Rectal smooth muscle tissue (tissue), 1 donor: ENCODE data around the gene SLC6A4.

ENCODE experiments used
- H3K27ac ChIP-seq: one replicate; pipeline ENCODE4 v1.7.0; 2013; ENCODE audit warnings: low read depth, low read length, inconsistent platforms
- H3K27me3 ChIP-seq: one replicate; pipeline ENCODE4 v1.7.0; 2013; ENCODE audit warnings: low read length; ENCODE audit not compliant: control insufficient read depth, insufficient read depth
- H3K36me3 ChIP-seq: one replicate; pipeline ENCODE4 v1.7.0; 2013; ENCODE audit warnings: low read length; ENCODE audit not compliant: control insufficient read depth, insufficient read depth
- H3K4me1 ChIP-seq: one replicate; pipeline ENCODE4 v1.7.0; 2013; ENCODE audit warnings: low read length; ENCODE audit not compliant: control insufficient read depth, insufficient read depth
- H3K4me3 ChIP-seq: one replicate; pipeline ENCODE4 v1.7.0; 2013; ENCODE audit warnings: low read length
- H3K9ac ChIP-seq: one replicate; pipeline ENCODE4 v1.7.0; 2013; ENCODE audit warnings: low read length

The SLC6A4 gene

DNA sequence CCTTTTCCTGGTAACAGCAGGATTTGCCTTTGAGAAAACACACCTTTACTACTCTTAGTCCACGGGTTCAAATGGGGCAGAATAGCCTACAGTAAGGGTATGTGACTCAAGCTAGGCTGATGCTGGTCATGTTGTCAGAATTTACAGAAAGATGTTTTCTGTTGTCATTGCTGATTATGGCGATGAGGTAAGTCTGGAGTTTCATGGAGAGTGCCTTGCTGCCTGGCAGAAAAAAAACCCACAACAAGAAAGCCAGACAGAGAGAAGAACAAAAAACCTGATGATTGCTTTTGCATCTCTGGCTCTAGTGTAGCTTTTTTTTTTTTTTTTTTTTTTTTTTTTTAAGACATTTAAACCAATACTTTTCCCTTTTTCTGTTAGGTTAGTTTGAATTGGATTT lies 47.9 kb downstream of the SLC6A4 start:
- Histone ChIP-seq H3K27me3 (no peaks in the 10 kb centered on the region), H3K4me1 (no peaks in the 10 kb centered on the region), H3K4me3 (no peak overlapping the region), H3K36me3 (peaks cover 8% of the 10 kb centered on the region), H3K27ac (no peak overlapping the region), H3K9ac (no peak overlapping the region)

DNA sequence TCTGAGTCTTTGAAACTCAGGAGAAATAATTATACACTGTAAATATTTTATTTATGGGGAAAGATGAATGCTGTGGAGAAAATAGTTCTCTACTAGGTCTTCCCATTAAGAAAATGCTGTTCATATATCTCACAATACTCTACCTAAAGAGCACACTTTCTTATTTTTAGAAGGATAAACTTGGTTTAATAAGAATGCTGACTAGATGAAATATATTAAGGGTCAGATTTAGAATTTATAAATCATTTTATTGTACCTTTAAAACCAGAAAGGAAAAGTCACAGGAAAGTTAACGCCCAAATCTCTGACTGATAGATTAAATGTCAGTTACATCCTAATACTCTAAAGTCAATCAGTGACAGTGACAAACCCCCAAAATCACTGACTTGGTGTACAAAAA lies 48.7 kb downstream of the SLC6A4 start:
- H3K4me3 ChIP-seq, result no peak overlapping the region
- H3K27ac ChIP-seq, result no peak overlapping the region
- no peak overlapping the region for H3K9ac ChIP-seq
- no peaks in the 10 kb centered on the region for H3K27me3 ChIP-seq
- peaks cover 8% of the 10 kb centered on the region for H3K36me3 ChIP-seq
- H3K4me1 ChIP-seq, result no peaks in the 10 kb centered on the region

DNA sequence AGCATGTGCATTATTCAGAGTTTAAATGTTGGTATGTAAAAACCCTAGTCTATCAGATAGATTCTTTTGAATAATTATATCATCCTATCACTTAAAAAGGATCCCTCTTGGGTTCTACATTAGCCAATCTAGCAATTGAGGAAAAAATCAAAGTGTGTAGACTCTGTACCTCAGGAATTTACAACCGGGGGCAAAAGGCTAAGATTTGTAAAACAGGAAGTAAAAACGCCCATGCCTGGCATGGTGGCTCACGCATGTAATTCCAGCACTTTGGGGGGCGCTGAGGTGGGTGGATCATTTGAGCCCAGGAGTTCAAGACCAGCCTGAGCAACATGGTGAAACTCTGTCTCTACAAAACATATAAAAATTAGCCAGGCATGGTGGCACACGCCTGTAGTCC lies 58.6 kb downstream of the SLC6A4 start:
- H3K36me3 ChIP-seq, result peaks cover 5% of the 10 kb centered on the region
- no peaks in the 10 kb centered on the region for H3K27me3 ChIP-seq
- H3K4me3 ChIP-seq, result no peak overlapping the region
- no peak overlapping the region for H3K9ac ChIP-seq
- no peaks in the 10 kb centered on the region for H3K4me1 ChIP-seq
- H3K27ac ChIP-seq, result no peak overlapping the region

DNA sequence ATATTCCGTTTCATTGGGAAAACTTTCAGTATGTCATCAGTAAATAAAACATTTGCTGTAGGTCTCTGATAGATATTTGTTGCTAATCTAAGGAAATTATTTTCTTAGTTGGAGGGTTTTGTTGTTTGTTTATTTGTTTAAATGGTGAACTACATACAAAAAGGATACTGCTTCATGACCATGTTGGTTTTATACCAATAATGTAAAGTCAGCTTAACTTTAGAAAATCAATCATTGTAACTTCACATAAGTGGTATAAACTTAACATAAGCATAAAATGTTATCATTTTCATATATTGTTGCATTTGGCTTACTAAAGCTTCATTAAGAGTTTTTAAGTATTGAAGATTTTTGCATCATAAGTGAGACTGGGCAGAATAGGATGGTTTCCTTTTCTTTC lies 60.9 kb downstream of the SLC6A4 start:
- H3K4me3 ChIP-seq, result no peak overlapping the region
- H3K27ac ChIP-seq, result no peak overlapping the region
- H3K27me3 ChIP-seq, result no peaks in the 10 kb centered on the region
- no peaks in the 10 kb centered on the region for H3K36me3 ChIP-seq
- no peak overlapping the region for H3K9ac ChIP-seq
- no peaks in the 10 kb centered on the region for H3K4me1 ChIP-seq

DNA sequence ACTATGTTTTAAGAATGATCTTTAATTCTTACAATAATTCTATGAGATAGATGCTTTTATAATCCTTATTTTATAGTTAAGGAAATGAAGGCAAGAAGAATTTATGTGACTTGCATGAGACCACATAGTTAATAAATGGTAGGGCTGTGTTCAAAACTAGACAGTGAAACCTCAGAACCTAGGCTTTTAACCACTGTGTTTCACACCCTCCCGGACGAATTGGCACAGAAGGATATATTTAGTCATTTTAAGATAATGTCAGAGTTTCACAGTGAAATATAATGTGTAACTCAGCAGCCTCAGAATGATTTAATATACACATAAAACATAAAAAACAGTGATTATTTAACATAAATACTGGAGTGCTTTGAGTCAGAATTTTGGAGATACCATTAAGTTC lies 61.8 kb downstream of the SLC6A4 start:
- no peaks in the 10 kb centered on the region for H3K27me3 ChIP-seq
- H3K36me3 ChIP-seq, result no peaks in the 10 kb centered on the region

DNA sequence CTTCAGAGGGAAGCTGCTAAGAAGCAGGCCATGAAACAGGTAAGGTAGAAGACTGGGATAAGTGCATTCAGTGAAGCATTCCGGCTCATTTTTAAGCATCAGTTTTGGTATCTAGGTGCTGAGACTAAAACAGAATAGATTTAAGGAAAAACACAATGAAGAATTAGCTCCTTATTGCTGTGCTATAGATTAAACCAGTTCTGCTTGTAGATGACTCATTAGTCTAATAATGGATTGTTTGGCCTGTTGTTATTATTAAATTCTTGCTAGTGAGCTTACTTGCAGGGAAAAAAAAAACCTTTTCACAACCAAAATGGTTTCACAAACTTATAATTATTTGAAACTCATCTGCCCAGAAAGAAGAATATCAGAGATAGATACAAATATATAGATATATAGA lies 62.9 kb downstream of the SLC6A4 start:
- H3K4me1 ChIP-seq, result no peaks in the 10 kb centered on the region
- no peak overlapping the region for H3K27ac ChIP-seq
- H3K9ac ChIP-seq, result no peak overlapping the region
- no peaks in the 10 kb centered on the region for H3K36me3 ChIP-seq
- H3K27me3 ChIP-seq, result no peaks in the 10 kb centered on the region
- no peak overlapping the region for H3K4me3 ChIP-seq

More for the DNA sequence above, 61.8 kb downstream of the SLC6A4 start:
- H3K9ac ChIP-seq, result no peak overlapping the region
- no peaks in the 10 kb centered on the region for H3K4me1 ChIP-seq
- H3K4me3 ChIP-seq, result no peak overlapping the region
- H3K27ac ChIP-seq, result no peak overlapping the region

DNA sequence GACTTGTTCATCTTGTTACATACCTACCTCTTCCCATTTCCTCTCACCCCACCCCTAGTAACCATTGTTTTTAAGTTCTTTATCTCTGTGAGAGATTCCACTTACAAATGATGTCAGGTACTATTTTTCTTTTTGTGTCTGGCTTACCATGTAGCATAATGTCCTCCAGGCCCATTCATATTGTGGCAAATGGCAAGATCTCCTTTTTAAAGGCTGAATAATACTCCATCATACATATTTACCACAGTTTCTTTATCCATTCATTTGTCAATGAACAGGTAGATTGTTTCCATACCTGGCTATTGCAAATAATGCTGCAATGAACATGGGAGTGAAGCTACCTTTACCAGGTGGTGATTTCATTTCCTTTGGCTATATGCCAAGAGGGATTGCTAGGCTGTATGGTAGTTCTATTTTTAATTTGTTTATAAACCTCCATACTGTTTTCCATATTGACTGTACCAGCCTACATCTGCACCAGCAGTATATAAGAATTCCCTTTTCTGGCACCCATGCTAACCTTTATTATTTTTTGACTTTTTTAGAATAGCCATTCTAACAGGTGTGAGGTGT lies 65.0 kb downstream of the SLC6A4 start:
- Histone ChIP-seq H3K27me3 (no peaks in the 10 kb centered on the region), H3K4me3 (no peak overlapping the region), H3K9ac (no peak overlapping the region), H3K27ac (no peak overlapping the region), H3K36me3 (no peaks in the 10 kb centered on the region), H3K4me1 (no peaks in the 10 kb centered on the region)

DNA sequence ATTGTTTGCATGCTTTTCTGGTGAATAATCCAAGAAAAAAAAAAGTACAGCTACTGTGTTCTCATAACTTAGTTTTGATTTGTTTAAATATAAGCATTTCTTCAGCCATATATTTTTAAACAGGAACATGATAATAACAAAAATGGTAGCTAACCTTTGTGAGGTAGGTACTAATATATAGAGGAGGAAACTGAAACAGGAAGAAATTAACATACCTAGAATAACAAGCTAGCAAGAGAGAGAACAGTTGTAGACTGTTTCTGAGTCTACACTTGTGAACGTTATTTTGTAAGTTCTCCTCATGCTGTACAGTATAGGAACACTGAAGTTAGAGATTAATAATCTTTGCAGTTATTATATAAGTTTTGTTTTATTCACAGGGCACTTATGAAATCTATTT lies 69.5 kb downstream of the SLC6A4 start:
- Histone ChIP-seq H3K36me3 (no peaks in the 10 kb centered on the region), H3K27ac (no peak overlapping the region), H3K4me1 (no peaks in the 10 kb centered on the region), H3K27me3 (no peaks in the 10 kb centered on the region), H3K9ac (no peak overlapping the region), H3K4me3 (no peak overlapping the region)

DNA sequence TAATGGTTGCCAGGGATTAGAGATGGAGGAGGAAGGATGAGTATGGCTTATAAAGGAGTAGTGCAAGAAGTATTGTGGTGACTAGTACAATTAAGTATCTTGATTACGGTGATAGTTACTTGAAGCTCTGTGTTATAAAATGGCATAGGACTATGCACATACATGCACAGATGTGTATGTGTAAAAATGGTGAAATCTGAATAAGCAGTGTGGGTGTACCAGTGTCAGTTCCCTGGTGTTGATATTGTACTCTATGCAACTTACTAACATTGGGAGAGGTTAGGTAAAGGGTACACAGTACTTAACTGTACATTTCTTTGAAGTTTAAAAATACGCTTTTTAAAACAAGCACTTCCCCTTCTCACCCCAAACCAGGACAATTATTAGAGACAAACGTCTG lies 70.3 kb downstream of the SLC6A4 start:
- no peak overlapping the region for H3K27ac ChIP-seq
- H3K36me3 ChIP-seq, result no peaks in the 10 kb centered on the region
- H3K4me1 ChIP-seq, result no peaks in the 10 kb centered on the region
- no peaks in the 10 kb centered on the region for H3K27me3 ChIP-seq
- H3K4me3 ChIP-seq, result no peak overlapping the region
- no peak overlapping the region for H3K9ac ChIP-seq

DNA sequence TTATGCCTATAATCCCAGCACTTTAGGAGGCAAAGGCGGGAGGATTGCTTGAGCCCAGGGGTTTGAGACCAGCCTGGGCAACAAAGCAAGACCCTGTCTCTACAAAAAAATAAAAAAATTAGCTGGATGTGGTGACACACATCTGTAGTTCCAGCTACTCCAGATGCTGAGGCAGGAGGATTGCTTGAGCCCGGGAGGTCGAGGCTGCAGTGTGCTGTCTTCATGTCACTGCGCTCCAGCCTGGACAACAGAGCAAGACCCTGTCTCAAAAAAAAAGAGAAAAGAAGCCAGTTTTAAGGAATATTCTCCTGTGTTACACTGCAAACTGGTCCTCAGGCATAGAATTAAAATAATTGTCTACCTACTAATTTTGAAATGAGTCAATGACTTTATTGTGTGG lies 71.0 kb downstream of the SLC6A4 start:
- Histone ChIP-seq H3K27me3 (no peaks in the 10 kb centered on the region), H3K4me3 (no peak overlapping the region), H3K9ac (no peak overlapping the region), H3K27ac (no peak overlapping the region), H3K36me3 (no peaks in the 10 kb centered on the region), H3K4me1 (no peaks in the 10 kb centered on the region)

DNA sequence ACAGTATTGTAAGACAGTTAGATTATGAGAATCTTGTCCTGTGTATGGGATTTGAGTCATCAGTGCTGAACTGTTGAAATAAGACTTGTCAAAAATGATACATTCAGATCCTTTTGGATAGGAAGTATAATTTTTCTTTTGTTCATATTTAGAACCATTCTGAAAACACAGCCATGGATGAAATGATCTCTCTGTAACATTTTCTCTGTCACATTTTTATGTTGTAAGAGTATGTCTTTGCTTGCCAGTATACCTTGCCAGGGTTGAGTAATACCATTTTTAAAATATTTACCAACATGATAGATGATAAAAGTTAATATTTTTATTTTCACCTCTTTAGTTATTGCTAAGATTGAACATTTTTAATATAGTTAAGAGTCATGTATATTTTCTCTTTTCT lies 73.9 kb downstream of the SLC6A4 start:
- H3K9ac ChIP-seq, result no peak overlapping the region
- H3K27ac ChIP-seq, result no peak overlapping the region
- no peaks in the 10 kb centered on the region for H3K4me1 ChIP-seq
- H3K4me3 ChIP-seq, result no peak overlapping the region
- H3K27me3 ChIP-seq, result no peaks in the 10 kb centered on the region
- H3K36me3 ChIP-seq, result peaks cover 2% of the 10 kb centered on the region

DNA sequence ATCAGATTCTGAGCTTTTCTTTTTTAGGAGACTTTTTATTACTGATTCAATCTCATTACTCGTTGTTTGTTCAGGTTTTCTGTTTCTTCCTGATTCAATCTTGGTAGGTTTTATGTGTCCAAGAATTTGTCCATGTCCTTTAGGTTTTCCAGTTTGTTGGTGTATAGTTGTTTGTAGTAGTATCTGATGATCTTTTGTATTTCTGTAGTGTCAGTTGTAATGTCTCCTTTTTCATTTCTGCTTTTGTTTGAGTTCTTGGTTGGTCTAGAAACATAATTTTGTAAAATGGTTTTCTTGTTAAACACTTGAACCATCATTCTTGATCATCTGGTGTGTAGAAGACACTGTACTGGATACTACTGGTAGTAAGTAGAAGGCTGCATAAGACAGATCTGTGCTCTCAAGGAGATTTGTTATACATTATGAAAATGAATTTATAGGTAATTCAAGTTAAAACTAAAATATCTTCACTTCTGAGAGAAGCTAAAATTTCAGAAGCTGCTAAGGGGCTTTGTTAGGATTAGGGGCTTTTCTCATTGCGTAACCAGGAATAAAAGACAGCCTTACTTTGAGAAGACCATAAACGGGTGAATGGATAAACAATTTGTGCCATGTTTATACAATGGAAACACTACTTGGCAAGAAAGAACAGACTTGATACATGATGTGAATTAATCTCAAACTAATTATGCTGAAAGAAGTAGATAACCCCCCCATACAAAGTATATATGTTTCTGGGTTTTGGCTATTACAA lies 74.9 kb downstream of the SLC6A4 start:
- no peaks in the 10 kb centered on the region for H3K27me3 ChIP-seq
- H3K4me1 ChIP-seq, result no peaks in the 10 kb centered on the region
- H3K4me3 ChIP-seq, result no peak overlapping the region
- H3K27ac ChIP-seq, result no peak overlapping the region
- peaks cover 3% of the 10 kb centered on the region for H3K36me3 ChIP-seq
- H3K9ac ChIP-seq, result no peak overlapping the region
